K562 (cell line): ENCODE measurements around the gene FHL1.

ENCODE experiments used
- ARNT ChIP-seq, 2 experiments: fragments of 450-650 bp; IDR thresholded peaks; 2 replicates each; pipeline ENCODE4 v1.6.1; 2016; ENCODE audit warnings: mild to moderate bottlenecking in 1 of 2
- CEBPB ChIP-seq: fragments of 450-650 bp; IDR thresholded peaks from 2 replicates; pipeline ENCODE4 v1.6.1; 2016; ENCODE audit warnings: missing genetic modification characterization, missing compliant biosample characterization
- CTCF ChIP-seq, 3 experiments: IDR thresholded peaks in 2 of 3; conservative IDR thresholded peaks in 1 of 3; 2 replicates each; pipeline ENCODE4 v1.5.1; 2011 to 2012; ENCODE audit warnings: low read length in 3 of 3, mild to moderate bottlenecking in 3 of 3, control low read depth in 2 of 3, improper control_type of control experiment in 1 of 3, inconsistent platforms in 1 of 3, low read depth in 1 of 3, mixed read lengths in 1 of 3, moderate library complexity in 1 of 3; ENCODE audit not compliant: insufficient read depth in 2 of 3
- EZH2 ChIP-seq: IDR thresholded peaks from 2 replicates; pipeline ENCODE4 v1.6.1; 2012; ENCODE audit warnings: low read depth, mild to moderate bottlenecking, inconsistent platforms, low read length, borderline replicate concordance
- HOMEZ ChIP-seq: fragments of 250-450 bp; sonication (Bioruptor Pico); IDR thresholded peaks from 2 replicates; pipeline ENCODE4 v1.4.0; 2020; ENCODE audit warnings: mild to moderate bottlenecking, moderate library complexity
- NCOA1 ChIP-seq: fragments of 450-650 bp; IDR thresholded peaks from 2 replicates; pipeline ENCODE4 v1.6.1; 2016; ENCODE audit warnings: low read depth
- RBBP5 ChIP-seq: fragments of 200-600 bp; sonication (generic); IDR thresholded peaks from 2 replicates; pipeline ENCODE4 v1.6.1; 2012; ENCODE audit warnings: borderline replicate concordance, mild to moderate bottlenecking, low read length, control low read depth, inconsistent platforms; ENCODE audit not compliant: insufficient read depth, poor library complexity, severe bottlenecking
- SAP30 ChIP-seq: fragments of 200-600 bp; sonication (generic); IDR thresholded peaks from 2 replicates; pipeline ENCODE4 v1.6.1; 2012; ENCODE audit warnings: borderline replicate concordance, low read depth, mild to moderate bottlenecking, moderate library complexity, low read length, control low read depth, inconsistent platforms; ENCODE audit not compliant: insufficient read depth, poor library complexity, severe bottlenecking
- SRSF9 ChIP-seq: fragments of 200-400 bp; formaldehyde crosslinking; IDR thresholded peaks from 2 replicates; pipeline ENCODE4 v1.6.1; 2017; ENCODE audit warnings: low read depth, low read length, borderline replicate concordance

- no peak for TF ChIP-seq NCOA1
- no peak for TF ChIP-seq RBBP5
- no peak for TF ChIP-seq EZH2
- no peak for TF ChIP-seq ARNT (IDR thresholded peaks at IDR 0.05)
- no peak for TF ChIP-seq HOMEZ (CRISPR knock-in tag)
- no peak for TF ChIP-seq CEBPB (tag)
- TF ChIP-seq SAP30 = no peak
- no peak for TF ChIP-seq SRSF9
- no peak for TF ChIP-seq CTCF (IDR thresholded peaks at IDR 0.05 in 2 of 3, conservative IDR thresholded peaks at IDR 0.05 in 1 of 3; ENCODE audit: insufficient read depth in 2 of 3, low read depth in 1 of 3, low read length in 3 of 3)
Measured at GRCh38 chrX:136183172-136183571, 35.8 kb downstream of the FHL1 start.
